Activated naive CD4-positive, alpha-beta T cell treated with anti-CD3 and anti-CD28 coated beads, Interleukin-2, amount 50 U/mL, for 72 hours (primary cell): ENCODE data around the gene KMO. TPM values are rescaled to one million over a fixed set of nuclear protein-coding genes. Genes with fewer than 3 reads are reported as not detected.

Experiments
- ATAC-seq, 2 donors: fragments of 150-1000 bp; cut with Tn5 transposase; 2 replicates each; pipeline ENCODE4 v1.10.0; 2021; ENCODE audit warnings: mild to moderate bottlenecking in 2 of 2, moderate library complexity in 2 of 2
- DNase-seq, 2 donors: peaks; one replicate each; pipeline ENCODE4 v3.0.0; 2021 to 2022; ENCODE audit warnings: low spot score in 2 of 2
- H3K27ac Mint-ChIP-seq, 2 donors: one replicate each; pipeline ENCODE4 v1.8.0; 2022; ENCODE audit warnings: mild to moderate bottlenecking in 2 of 2, mixed read lengths in 2 of 2
- H3K36me3 Mint-ChIP-seq, 2 donors: one replicate each; pipeline ENCODE4 v1.8.0; 2022; ENCODE audit warnings: mixed read lengths in 2 of 2
- H3K9me3 Mint-ChIP-seq, 2 donors: one replicate each; pipeline ENCODE4 v1.8.0; 2022; ENCODE audit warnings: mixed read lengths in 2 of 2
- total RNA-seq, 2 donors: library from RNA; stranded (reverse); gene quantifications; one replicate each; pipeline ENCODE4 v1.2.3, GENCODE V29; 2022

Gene KMO
- total RNA-seq, 2 donors from 2014 or later: not detected

- H3K27ac Mint-ChIP-seq: no peak overlapping the region
- ATAC-seq: no peak
- no peaks in the 10 kb centered on the region for H3K36me3 Mint-ChIP-seq
- H3K9me3 Mint-ChIP-seq: no peaks in the 10 kb centered on the region
- DNase-seq: no peak
Measured at GRCh38 chr1:241560849-241561187, 28.6 kb downstream of the KMO start.

- Mint-ChIP-seq H3K9me3 (peaks cover 0 to 14% of the 10 kb centered on the region in 2 donors), H3K36me3 (peaks cover under 1 to 9% of the 10 kb centered on the region in 2 donors), H3K27ac (no peak overlapping the region)
- DNase-seq: no peak
- ATAC-seq: no peak
Measured at GRCh38 chr1:241569848-241570247, 37.7 kb downstream of the KMO start.

GRCh38 chr1:241574154-241574553 lies 42.0 kb downstream of the KMO start:
- Mint-ChIP-seq H3K9me3 (peaks cover 23 to 26% of the 10 kb centered on the region in 2 donors), H3K36me3 (peaks cover 21 to 23% of the 10 kb centered on the region in 2 donors), H3K27ac (no peak overlapping the region)
- no peak for ATAC-seq
- no peak for DNase-seq

GRCh38 chr1:241579434-241579833 lies 47.3 kb downstream of the KMO start:
- Mint-ChIP-seq H3K36me3 (peaks cover 30 to 41% of the 10 kb centered on the region in 2 donors), H3K27ac (no peak overlapping the region), H3K9me3 (peaks cover 27 to 28% of the 10 kb centered on the region in 2 donors)
- DNase-seq: no peak
- peak in 1 of 2 donors; percentile 43 for ATAC-seq

- Mint-ChIP-seq H3K27ac (no peak overlapping the region), H3K9me3 (peaks cover 11 to 18% of the 10 kb centered on the region in 2 donors), H3K36me3 (peaks cover 25 to 27% of the 10 kb centered on the region in 2 donors)
- ATAC-seq (no peak), DNase-seq (no peak)
Measured at GRCh38 chr1:241582921-241583321, 50.7 kb downstream of the KMO start.

- no peak overlapping the region for H3K27ac Mint-ChIP-seq
- ATAC-seq (no peak), DNase-seq (no peak)
- H3K36me3 Mint-ChIP-seq: peaks cover 9 to 23% of the 10 kb centered on the region in 2 donors
- H3K9me3 Mint-ChIP-seq: peaks cover 5 to 11% of the 10 kb centered on the region in 2 donors
Measured at GRCh38 chr1:241586905-241587512, 54.8 kb downstream of the KMO start.

- Mint-ChIP-seq H3K36me3 (peaks cover 3 to 22% of the 10 kb centered on the region in 2 donors), H3K9me3 (no peaks in the 10 kb centered on the region), H3K27ac (no peak overlapping the region)
- DNase-seq (no peak), ATAC-seq (no peak)
Measured at GRCh38 chr1:241589521-241589920, 57.3 kb downstream of the KMO start.

GRCh38 chr1:241590719-241591118 lies 58.5 kb downstream of the KMO start:
- peaks cover 5 to 22% of the 10 kb centered on the region in 2 donors for H3K36me3 Mint-ChIP-seq

GRCh38 chr1:241591317-241591716 lies 59.1 kb downstream of the KMO start:
- Mint-ChIP-seq H3K27ac (peak overlapping the region; percentile 84 to 93), H3K36me3 (peaks cover 5 to 22% of the 10 kb centered on the region in 2 donors), H3K9me3 (no peaks in the 10 kb centered on the region)
- ATAC-seq (peak in 1 of 2 donors; percentile 49), DNase-seq (no peak)

More at GRCh38 chr1:241590719-241591118, 58.5 kb downstream of the KMO start:
- Mint-ChIP-seq H3K9me3 (no peaks in the 10 kb centered on the region), H3K27ac (peak overlapping the region in 1 of 2 donors; percentile 35)
- DNase-seq (no peak), ATAC-seq (no peak)

GRCh38 chr1:241591736-241592135 lies 59.6 kb downstream of the KMO start:
- Mint-ChIP-seq H3K36me3 (peaks cover 5 to 22% of the 10 kb centered on the region in 2 donors), H3K9me3 (no peaks in the 10 kb centered on the region), H3K27ac (peak overlapping the region; percentile 84 to 93)
- no peak for DNase-seq
- ATAC-seq: no peak

GRCh38 chr1:241592273-241592958 lies 60.2 kb downstream of the KMO start:
- ATAC-seq (peak; percentile 98 to 99), DNase-seq (peak in 1 of 2 donors; percentile 19)
- peak overlapping the region; percentile 84 to 93 for H3K27ac Mint-ChIP-seq
- peaks cover 5 to 22% of the 10 kb centered on the region in 2 donors for H3K36me3 Mint-ChIP-seq
- H3K9me3 Mint-ChIP-seq: no peaks in the 10 kb centered on the region

GRCh38 chr1:241593186-241593585 lies 61.0 kb downstream of the KMO start:
- H3K9me3 Mint-ChIP-seq: no peaks in the 10 kb centered on the region
- no peak for ATAC-seq
- H3K27ac Mint-ChIP-seq: peak overlapping the region; percentile 84 to 93
- peaks cover 5 to 22% of the 10 kb centered on the region in 2 donors for H3K36me3 Mint-ChIP-seq
- no peak for DNase-seq

GRCh38 chr1:241596633-241597032 lies 64.5 kb downstream of the KMO start:
- no peaks in the 10 kb centered on the region for H3K9me3 Mint-ChIP-seq
- peaks cover 5 to 21% of the 10 kb centered on the region in 2 donors for H3K36me3 Mint-ChIP-seq
- ATAC-seq (no peak), DNase-seq (no peak)
- no peak overlapping the region for H3K27ac Mint-ChIP-seq

- DNase-seq (no peak), ATAC-seq (no peak)
- Mint-ChIP-seq H3K9me3 (no peaks in the 10 kb centered on the region), H3K27ac (no peak overlapping the region), H3K36me3 (peaks cover 18% of the 10 kb centered on the region in 2 donors)
Measured at GRCh38 chr1:241598249-241598648, 66.1 kb downstream of the KMO start.

GRCh38 chr1:241600496-241600901 lies 68.3 kb downstream of the KMO start:
- Mint-ChIP-seq H3K27ac (peak overlapping the region in 1 of 2 donors; percentile 63), H3K36me3 (peaks cover 14 to 18% of the 10 kb centered on the region in 2 donors), H3K9me3 (no peaks in the 10 kb centered on the region)
- DNase-seq: no peak
- peak; percentile 34 to 92 for ATAC-seq

GRCh38 chr1:241603731-241604245 lies 71.6 kb downstream of the KMO start:
- H3K27ac Mint-ChIP-seq: peak overlapping the region in 1 of 2 donors; percentile 63
- peak in 1 of 2 donors; percentile 75 for ATAC-seq
- H3K36me3 Mint-ChIP-seq: peaks cover 14 to 18% of the 10 kb centered on the region in 2 donors
- H3K9me3 Mint-ChIP-seq: no peaks in the 10 kb centered on the region
- no peak for DNase-seq

GRCh38 chr1:241605146-241605805 lies 73.1 kb downstream of the KMO start:
- Mint-ChIP-seq H3K36me3 (peaks cover 14 to 18% of the 10 kb centered on the region in 2 donors), H3K27ac (no peak overlapping the region), H3K9me3 (no peaks in the 10 kb centered on the region)
- DNase-seq: no peak
- no peak for ATAC-seq
